Endothelial cell of hepatic sinusoid (primary cell): ENCODE measurements around the gene UNK.

ENCODE experiments used
- in situ Hi-C: cut with HindIII; loops from 2 replicates; pipeline ENCODE4 v1.10.0; 2017; ENCODE audit warnings: low sequenced_read_pairs

Gene UNK, protein sequence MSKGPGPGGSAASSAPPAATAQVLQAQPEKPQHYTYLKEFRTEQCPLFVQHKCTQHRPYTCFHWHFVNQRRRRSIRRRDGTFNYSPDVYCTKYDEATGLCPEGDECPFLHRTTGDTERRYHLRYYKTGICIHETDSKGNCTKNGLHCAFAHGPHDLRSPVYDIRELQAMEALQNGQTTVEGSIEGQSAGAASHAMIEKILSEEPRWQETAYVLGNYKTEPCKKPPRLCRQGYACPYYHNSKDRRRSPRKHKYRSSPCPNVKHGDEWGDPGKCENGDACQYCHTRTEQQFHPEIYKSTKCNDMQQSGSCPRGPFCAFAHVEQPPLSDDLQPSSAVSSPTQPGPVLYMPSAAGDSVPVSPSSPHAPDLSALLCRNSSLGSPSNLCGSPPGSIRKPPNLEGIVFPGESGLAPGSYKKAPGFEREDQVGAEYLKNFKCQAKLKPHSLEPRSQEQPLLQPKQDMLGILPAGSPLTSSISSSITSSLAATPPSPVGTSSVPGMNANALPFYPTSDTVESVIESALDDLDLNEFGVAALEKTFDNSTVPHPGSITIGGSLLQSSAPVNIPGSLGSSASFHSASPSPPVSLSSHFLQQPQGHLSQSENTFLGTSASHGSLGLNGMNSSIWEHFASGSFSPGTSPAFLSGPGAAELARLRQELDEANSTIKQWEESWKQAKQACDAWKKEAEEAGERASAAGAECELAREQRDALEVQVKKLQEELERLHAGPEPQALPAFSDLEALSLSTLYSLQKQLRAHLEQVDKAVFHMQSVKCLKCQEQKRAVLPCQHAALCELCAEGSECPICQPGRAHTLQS

DNA sequence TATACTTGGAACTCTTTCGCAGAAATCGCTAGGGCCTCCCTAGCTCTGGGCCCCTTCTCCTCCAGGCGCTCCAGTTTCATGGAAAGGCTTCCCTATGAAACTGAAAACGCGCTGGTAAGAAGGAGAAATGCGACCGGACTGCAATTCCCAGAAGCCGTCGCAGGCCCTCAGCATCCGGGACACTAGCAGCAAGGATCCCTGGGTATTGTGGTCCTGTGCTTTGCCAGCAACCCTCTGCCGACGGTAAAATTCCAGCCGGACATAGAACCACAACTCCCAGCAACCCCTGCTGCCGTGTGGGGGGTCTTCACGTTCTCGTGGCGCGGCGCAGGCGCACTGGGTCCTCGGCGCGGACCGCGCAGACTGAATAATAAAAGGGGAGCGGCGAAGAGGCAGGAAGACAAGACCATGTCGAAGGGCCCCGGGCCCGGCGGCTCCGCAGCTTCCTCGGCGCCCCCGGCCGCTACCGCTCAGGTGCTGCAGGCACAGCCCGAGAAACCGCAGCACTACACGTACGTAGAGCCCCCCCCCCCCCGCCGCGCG, at the start of gene UNK:
TSS of gene UNK (plus strand) at position 334 of the 543 bp plus-strand sequence. CDS start at position 409, 75 bp downstream.
- in situ Hi-C loops = loop anchor here (5.0 to 10.0 kb wide), 2 partner anchors 60 to 78 kb away; partner anchors contain the start of gene UNC13D

GRCh38 chr17:75736173-75736835, 48.3 kb upstream of the UNK start:
- in situ Hi-C loops = no loop called here

GRCh38 chr17:75737133-75737962, 47.3 kb upstream of the UNK start:
- in situ Hi-C loops = no loop called here

DNA sequence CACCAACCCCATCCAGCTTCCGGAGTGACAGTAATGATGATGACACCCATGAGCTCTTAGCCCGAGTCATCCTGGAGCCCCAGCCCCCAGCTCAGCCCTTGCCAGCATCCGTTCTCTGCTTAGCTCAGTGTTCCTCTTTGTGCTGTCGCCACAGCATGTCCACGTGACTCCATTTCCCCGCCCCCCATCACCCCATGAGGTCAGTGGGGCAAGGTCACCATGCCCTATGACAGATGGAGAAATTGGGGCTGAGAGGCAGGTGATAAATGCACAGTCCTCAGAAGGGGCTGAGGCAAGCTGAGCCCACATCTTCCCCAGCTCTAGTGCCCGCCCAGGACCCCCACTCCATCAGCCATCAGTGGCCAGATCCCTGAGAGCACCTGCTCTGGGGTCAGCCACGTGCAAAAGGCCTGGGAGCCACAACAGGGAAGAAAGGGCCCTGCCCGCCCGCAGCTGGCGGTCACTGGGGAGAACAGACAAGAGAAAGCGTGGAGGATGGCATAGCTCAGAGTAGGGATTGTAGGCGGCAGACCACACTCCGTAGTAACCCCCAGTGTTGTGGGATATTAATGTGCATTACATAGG, 46.3 kb upstream of the UNK start:
- in situ Hi-C loops = no loop called here

DNA sequence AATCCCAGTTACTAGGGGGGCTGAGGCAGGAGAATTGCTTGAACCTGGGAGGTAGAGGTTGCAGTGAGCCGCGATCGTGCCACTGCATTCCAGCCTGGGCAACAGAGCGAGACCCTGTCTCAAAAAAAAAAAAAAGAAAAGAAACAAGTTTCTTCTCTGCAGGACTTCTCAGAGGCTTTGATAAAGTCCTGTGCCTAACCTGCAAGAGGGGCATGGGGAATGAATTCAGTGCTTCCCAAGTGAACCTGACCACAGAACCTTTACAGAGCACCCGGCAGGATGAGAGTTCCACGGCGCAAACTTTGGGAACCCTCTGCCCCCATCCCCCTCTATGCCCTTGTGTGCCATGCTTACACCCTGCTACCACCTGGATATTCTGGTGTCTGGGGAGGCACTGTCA, 45.4 kb upstream of the UNK start:
- in situ Hi-C loops = no loop called here

DNA sequence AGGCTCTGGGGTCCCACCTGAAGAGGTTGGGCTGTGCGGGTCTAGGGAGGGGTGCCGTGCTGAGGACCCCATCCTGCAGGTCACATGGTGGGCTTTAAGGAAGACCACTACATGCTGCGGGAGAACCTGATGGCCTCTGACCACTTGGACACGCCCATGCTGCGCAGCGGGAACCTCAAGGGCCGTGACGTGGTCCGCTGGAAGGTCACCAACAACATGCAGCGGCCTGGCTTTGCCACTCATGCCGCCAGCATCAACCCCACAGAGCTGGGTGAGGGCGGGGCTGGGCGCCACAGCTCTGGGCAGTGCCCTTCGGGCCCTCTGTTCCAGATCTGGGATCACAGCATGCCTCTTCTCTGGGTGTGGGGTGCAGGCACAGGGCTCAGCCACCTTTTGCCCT, 44.8 kb upstream of the UNK start:
- in situ Hi-C loops = loop anchor here (5.0 kb wide), 1 partner anchor 58 kb away; no protein-coding TSS in a partner anchor

DNA sequence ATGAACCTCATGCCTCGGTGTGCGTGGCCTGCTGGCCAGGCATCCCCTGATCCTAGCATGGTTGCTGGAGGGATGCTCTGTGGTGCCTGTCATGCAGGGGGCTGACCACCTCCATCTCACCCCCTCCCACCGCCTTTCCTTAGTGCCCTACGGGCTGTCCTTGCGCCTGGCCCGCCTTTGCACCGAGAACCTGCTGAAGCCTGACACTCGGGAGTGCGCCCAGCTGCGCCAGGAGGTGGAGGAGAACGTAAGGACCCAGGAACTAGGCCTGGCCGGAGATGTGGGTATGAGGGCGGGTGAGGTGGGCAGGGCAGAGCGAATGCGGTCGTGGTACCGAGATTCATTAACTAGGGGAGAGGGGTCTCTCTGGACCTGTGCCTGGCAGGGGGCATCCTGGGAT, 44.4 kb upstream of the UNK start:
- in situ Hi-C loops = loop anchor here (5.0 kb wide), 1 partner anchor 58 kb away; no protein-coding TSS in a partner anchor

GRCh38 chr17:75740631-75741077, 44.0 kb upstream of the UNK start:
- in situ Hi-C loops = loop anchor here (5.0 kb wide), 1 partner anchor 58 kb away; no protein-coding TSS in a partner anchor

DNA sequence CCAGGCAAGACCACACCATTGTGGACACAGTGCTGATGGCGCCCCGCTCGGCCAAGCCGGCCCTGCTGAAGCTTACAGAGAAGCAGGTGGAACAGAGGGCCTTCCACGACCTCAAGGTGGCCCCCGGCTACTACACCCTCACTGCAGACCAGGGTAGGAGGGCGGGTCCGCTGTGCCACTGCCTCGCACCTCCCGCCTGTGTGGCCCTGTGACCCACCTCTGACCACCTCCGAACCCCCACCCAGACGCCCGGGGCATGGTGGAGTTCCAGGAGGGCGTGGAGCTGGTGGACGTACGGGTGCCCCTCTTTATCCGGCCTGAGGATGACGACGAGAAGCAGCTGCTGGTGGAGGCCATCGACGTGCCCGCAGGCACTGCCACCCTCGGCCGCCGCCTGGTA, 42.3 kb upstream of the UNK start:
- in situ Hi-C loops = loop anchor here (5.0 kb wide), 1 partner anchor 60 kb away; no protein-coding TSS in a partner anchor

GRCh38 chr17:75743625-75744206, 40.9 kb upstream of the UNK start:
- in situ Hi-C loops = loop anchor here (5.0 kb wide), 1 partner anchor 61 kb away; no protein-coding TSS in a partner anchor

DNA sequence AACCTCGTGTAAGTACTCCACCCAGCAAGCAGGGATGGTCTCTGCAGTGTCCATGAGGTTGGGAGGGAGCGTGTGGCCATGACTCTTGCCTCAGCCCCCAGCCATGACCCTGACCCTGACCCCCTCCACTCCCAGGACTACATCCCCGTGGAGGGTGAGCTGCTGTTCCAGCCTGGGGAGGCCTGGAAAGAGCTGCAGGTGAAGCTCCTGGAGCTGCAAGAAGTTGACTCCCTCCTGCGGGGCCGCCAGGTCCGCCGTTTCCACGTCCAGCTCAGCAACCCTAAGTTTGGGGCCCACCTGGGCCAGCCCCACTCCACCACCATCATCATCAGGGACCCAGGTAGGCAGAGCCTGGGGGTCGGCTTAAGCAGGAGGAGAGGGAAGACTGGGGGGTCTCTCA, 35.9 kb upstream of the UNK start:
- in situ Hi-C loops = no loop called here

GRCh38 chr17:75749545-75750389, 34.8 kb upstream of the UNK start:
- in situ Hi-C loops = no loop called here

DNA sequence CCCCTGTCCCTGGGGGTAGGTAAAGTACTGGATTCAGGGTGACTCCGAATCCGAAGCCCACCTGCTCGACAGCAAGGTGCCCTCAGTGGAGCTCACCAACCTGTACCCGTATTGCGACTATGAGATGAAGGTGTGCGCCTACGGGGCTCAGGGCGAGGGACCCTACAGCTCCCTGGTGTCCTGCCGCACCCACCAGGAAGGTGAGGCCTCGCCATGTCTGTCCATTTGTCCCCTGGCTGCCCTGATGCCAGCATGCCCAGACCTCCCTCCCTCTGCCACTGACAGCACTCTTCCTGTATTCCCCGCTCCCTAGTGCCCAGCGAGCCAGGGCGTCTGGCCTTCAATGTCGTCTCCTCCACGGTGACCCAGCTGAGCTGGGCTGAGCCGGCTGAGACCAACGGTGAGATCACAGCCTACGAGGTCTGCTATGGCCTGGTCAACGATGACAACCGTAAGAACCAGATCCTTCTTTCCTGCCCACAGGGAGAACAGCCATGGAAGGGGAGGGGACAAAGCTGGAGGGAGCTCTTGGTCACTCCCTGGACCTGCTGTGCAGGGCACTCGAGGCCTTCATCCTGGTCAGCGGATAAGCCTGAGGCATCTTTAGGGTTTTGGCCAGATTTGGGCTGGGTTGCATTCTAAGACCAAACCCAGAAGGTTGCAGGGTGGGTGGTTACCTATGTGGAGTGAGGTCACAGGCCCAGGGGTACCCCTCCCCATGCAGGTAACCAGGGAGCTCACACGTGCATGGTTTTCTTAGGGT, 33.8 kb upstream of the UNK start:
- in situ Hi-C loops = no loop called here

DNA sequence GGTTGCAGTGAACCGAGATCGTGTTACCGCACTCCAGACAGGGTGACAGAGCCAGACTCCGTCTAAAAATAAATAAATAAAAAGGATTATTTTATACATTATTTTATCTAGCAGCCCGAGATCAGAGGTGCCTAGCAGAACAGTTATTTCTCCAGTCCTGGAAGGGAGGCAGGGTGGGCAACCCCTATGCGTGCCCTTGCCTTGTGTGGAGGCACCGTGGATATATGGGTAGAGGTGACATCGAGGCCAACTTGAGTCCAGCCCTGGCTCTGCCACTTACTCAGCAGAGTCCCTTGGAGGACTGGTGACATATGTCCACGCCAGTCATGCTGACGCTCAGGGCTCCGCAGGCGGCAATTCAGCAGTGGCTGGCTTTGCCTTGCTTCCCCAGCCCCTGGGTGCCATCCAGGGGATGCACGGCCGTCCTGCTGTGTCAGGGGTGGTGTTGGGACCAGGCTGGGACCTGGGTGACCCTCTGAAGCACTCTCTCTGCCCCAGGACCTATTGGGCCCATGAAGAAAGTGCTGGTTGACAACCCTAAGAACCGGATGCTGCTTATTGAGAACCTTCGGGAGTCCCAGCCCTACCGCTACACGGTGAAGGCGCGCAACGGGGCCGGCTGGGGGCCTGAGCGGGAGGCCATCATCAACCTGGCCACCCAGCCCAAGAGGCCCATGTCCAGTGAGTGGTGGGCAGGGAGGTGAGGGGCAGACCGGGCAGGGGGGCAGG, 32.8 kb upstream of the UNK start:
- in situ Hi-C loops = no loop called here

DNA sequence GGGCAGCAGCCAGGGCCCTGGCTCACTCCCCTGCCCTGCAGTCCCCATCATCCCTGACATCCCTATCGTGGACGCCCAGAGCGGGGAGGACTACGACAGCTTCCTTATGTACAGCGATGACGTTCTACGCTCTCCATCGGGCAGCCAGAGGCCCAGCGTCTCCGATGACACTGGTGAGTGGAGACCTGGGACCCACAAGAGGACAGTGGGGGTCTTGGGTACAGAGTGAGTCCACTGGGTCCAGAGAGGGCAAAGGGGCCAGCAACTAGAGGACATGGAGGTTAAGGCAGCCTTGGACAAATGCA, 32.2 kb upstream of the UNK start:
- in situ Hi-C loops = no loop called here

GRCh38 chr17:75752802-75753513, 31.6 kb upstream of the UNK start:
- in situ Hi-C loops = no loop called here
